Measurements from ENCODE around the gene SPDYE8.
"Not testable (repeated sequence)": the region's sequence is repeated elsewhere in the genome, so short reads cannot be mapped to it uniquely, and the experiment has no call there.

Gene SPDYE8

GRCh38 chr7:73005356-73005692, 24.2 kb downstream of the SPDYE8 start:
- not testable (repeated sequence) for H2BK5ac ChIP-seq (ENCODE audit: low read depth, low read length, poor library complexity, severe bottlenecking); H2AK5ac ChIP-seq (ENCODE audit: low read length, severe bottlenecking); H3K4ac ChIP-seq (ENCODE audit: low read depth in 1 of 2, low read length in 2 of 2); H2BK15ac ChIP-seq (ENCODE audit: low read depth, poor library complexity, severe bottlenecking); H3K36me3 ChIP-seq (ENCODE audit: control insufficient read depth in 1 of 2, insufficient read depth in 2 of 2, low read depth in 1 of 2, low read length in 2 of 2); H3K27ac ChIP-seq (ENCODE audit: low read length, poor library complexity, severe bottlenecking); H2BK12ac ChIP-seq (ENCODE audit: low read length in 2 of 2); DNase-seq; H3K79me1 ChIP-seq (replicated peaks; ENCODE audit: low read length, poor library complexity, severe bottlenecking); H3K4me2 ChIP-seq (ENCODE audit: low read length, poor library complexity, severe bottlenecking); H3K9me3 ChIP-seq (ENCODE audit: control insufficient read depth, low read length); H4K8ac ChIP-seq (ENCODE audit: low read length); H3K27me3 ChIP-seq (ENCODE audit: control insufficient read depth in 1 of 2, insufficient read depth in 1 of 2, low read length in 2 of 2); H3K23ac ChIP-seq (ENCODE audit: low read length in 2 of 2); H2BK120ac ChIP-seq (ENCODE audit: low read depth, low read length); H3K4me1 ChIP-seq (ENCODE audit: control insufficient read depth, insufficient read depth, low read depth, low read length); H3K14ac ChIP-seq (ENCODE audit: low read length in 2 of 2); H4K91ac ChIP-seq (ENCODE audit: low read length)
- WGBS: no CpG with 5 or more reads among the region's 30 CpGs
- Histone ChIP-seq H3K9ac (ENCODE audit: low read length) (peak overlapping the region; percentile 86), H3K18ac (ENCODE audit: low read depth in 1 of 2, low read length in 2 of 2) (peak overlapping the region in 1 of 2 experiments; percentile 70), H2AFZ (ENCODE audit: low read depth, low read length) (peak overlapping the region; percentile 42), H3K4me3 (ENCODE audit: insufficient read depth in 1 of 2, low read depth in 1 of 2, low read length in 2 of 2) (peak overlapping the region; percentile 79 to 80)

GRCh38 chr7:72997887-72998468, 31.6 kb downstream of the SPDYE8 start:
- not testable (repeated sequence) for H3K14ac ChIP-seq (ENCODE audit: low read length in 2 of 2); H2BK12ac ChIP-seq (ENCODE audit: low read length in 2 of 2); DNase-seq; H3K27me3 ChIP-seq (ENCODE audit: control insufficient read depth in 1 of 2, insufficient read depth in 1 of 2, low read length in 2 of 2); H3K4me1 ChIP-seq (ENCODE audit: control insufficient read depth, insufficient read depth, low read depth, low read length); H3K4me3 ChIP-seq (ENCODE audit: insufficient read depth in 1 of 2, low read depth in 1 of 2, low read length in 2 of 2); H4K91ac ChIP-seq (ENCODE audit: low read length); H2BK15ac ChIP-seq (ENCODE audit: low read depth, poor library complexity, severe bottlenecking); H2BK5ac ChIP-seq (ENCODE audit: low read depth, low read length, poor library complexity, severe bottlenecking); H3K79me1 ChIP-seq (replicated peaks; ENCODE audit: low read length, poor library complexity, severe bottlenecking); H2BK120ac ChIP-seq (ENCODE audit: low read depth, low read length); H3K9me3 ChIP-seq (ENCODE audit: control insufficient read depth, low read length); H3K23ac ChIP-seq (ENCODE audit: low read length in 2 of 2); H3K4ac ChIP-seq (ENCODE audit: low read depth in 1 of 2, low read length in 2 of 2); H3K4me2 ChIP-seq (ENCODE audit: low read length, poor library complexity, severe bottlenecking); H3K9ac ChIP-seq (ENCODE audit: low read length); H3K27ac ChIP-seq (ENCODE audit: low read length, poor library complexity, severe bottlenecking); H2AK5ac ChIP-seq (ENCODE audit: low read length, severe bottlenecking); H4K8ac ChIP-seq (ENCODE audit: low read length); H3K36me3 ChIP-seq (ENCODE audit: control insufficient read depth in 1 of 2, insufficient read depth in 2 of 2, low read depth in 1 of 2, low read length in 2 of 2); H2AFZ ChIP-seq (ENCODE audit: low read depth, low read length); H3K18ac ChIP-seq (ENCODE audit: low read depth in 1 of 2, low read length in 2 of 2)
- no CpG with 5 or more reads among the region's 11 CpGs for WGBS

- not testable (repeated sequence) for H3K27me3 ChIP-seq (ENCODE audit: control insufficient read depth in 1 of 2, insufficient read depth in 1 of 2, low read length in 2 of 2); H2BK5ac ChIP-seq (ENCODE audit: low read depth, low read length, poor library complexity, severe bottlenecking); H2BK12ac ChIP-seq (ENCODE audit: low read length in 2 of 2); H2AK5ac ChIP-seq (ENCODE audit: low read length, severe bottlenecking); H3K18ac ChIP-seq (ENCODE audit: low read depth in 1 of 2, low read length in 2 of 2); H3K4me3 ChIP-seq (ENCODE audit: insufficient read depth in 1 of 2, low read depth in 1 of 2, low read length in 2 of 2); H3K9me3 ChIP-seq (ENCODE audit: control insufficient read depth, low read length); H3K36me3 ChIP-seq (ENCODE audit: control insufficient read depth in 1 of 2, insufficient read depth in 2 of 2, low read depth in 1 of 2, low read length in 2 of 2); H3K27ac ChIP-seq (ENCODE audit: low read length, poor library complexity, severe bottlenecking); H2AFZ ChIP-seq (ENCODE audit: low read depth, low read length); H3K23ac ChIP-seq (ENCODE audit: low read length in 2 of 2); H3K79me1 ChIP-seq (replicated peaks; ENCODE audit: low read length, poor library complexity, severe bottlenecking); H3K14ac ChIP-seq (ENCODE audit: low read length in 2 of 2); H3K4ac ChIP-seq (ENCODE audit: low read depth in 1 of 2, low read length in 2 of 2); H3K4me2 ChIP-seq (ENCODE audit: low read length, poor library complexity, severe bottlenecking); H4K91ac ChIP-seq (ENCODE audit: low read length); DNase-seq; H4K8ac ChIP-seq (ENCODE audit: low read length); H3K4me1 ChIP-seq (ENCODE audit: control insufficient read depth, insufficient read depth, low read depth, low read length); H3K9ac ChIP-seq (ENCODE audit: low read length); H2BK15ac ChIP-seq (ENCODE audit: low read depth, poor library complexity, severe bottlenecking); H2BK120ac ChIP-seq (ENCODE audit: low read depth, low read length)
- no CpG with 5 or more reads among the region's 8 CpGs for WGBS
These were observed 32.1 kb downstream of the SPDYE8 start for GRCh38 chr7:72997447-72997846.

GRCh38 chr7:72995484-72995883, 34.1 kb downstream of the SPDYE8 start:
- H3K79me1 ChIP-seq (replicated peaks; ENCODE audit: low read length, poor library complexity, severe bottlenecking); H3K14ac ChIP-seq (ENCODE audit: low read length in 2 of 2); H4K91ac ChIP-seq (ENCODE audit: low read length); H3K4me1 ChIP-seq (ENCODE audit: control insufficient read depth, insufficient read depth, low read depth, low read length); H3K27ac ChIP-seq (ENCODE audit: low read length, poor library complexity, severe bottlenecking); H3K27me3 ChIP-seq (ENCODE audit: control insufficient read depth in 1 of 2, insufficient read depth in 1 of 2, low read length in 2 of 2); H3K23ac ChIP-seq (ENCODE audit: low read length in 2 of 2); H3K4ac ChIP-seq (ENCODE audit: low read depth in 1 of 2, low read length in 2 of 2); H2AK5ac ChIP-seq (ENCODE audit: low read length, severe bottlenecking); DNase-seq; H2BK5ac ChIP-seq (ENCODE audit: low read depth, low read length, poor library complexity, severe bottlenecking); H3K9me3 ChIP-seq (ENCODE audit: control insufficient read depth, low read length); H2AFZ ChIP-seq (ENCODE audit: low read depth, low read length); H3K4me2 ChIP-seq (ENCODE audit: low read length, poor library complexity, severe bottlenecking); H3K9ac ChIP-seq (ENCODE audit: low read length); H3K36me3 ChIP-seq (ENCODE audit: control insufficient read depth in 1 of 2, insufficient read depth in 2 of 2, low read depth in 1 of 2, low read length in 2 of 2); H2BK12ac ChIP-seq (ENCODE audit: low read length in 2 of 2); H3K4me3 ChIP-seq (ENCODE audit: insufficient read depth in 1 of 2, low read depth in 1 of 2, low read length in 2 of 2); H3K18ac ChIP-seq (ENCODE audit: low read depth in 1 of 2, low read length in 2 of 2); H2BK15ac ChIP-seq (ENCODE audit: low read depth, poor library complexity, severe bottlenecking); H4K8ac ChIP-seq (ENCODE audit: low read length); H2BK120ac ChIP-seq (ENCODE audit: low read depth, low read length): not testable (repeated sequence)
- whole genome bisulfite sequencing: no CpG with 5 or more reads among the region's 8 CpGs
